ENCODE data around the gene UBTD1. TPM values are rescaled to one million over a fixed set of nuclear protein-coding genes. Genes with fewer than 3 reads are reported as not detected.

UBTD1 gene
- total RNA-seq, 2 donors from 2014 or later = 19.1 to 19.3 TPM

DNA sequence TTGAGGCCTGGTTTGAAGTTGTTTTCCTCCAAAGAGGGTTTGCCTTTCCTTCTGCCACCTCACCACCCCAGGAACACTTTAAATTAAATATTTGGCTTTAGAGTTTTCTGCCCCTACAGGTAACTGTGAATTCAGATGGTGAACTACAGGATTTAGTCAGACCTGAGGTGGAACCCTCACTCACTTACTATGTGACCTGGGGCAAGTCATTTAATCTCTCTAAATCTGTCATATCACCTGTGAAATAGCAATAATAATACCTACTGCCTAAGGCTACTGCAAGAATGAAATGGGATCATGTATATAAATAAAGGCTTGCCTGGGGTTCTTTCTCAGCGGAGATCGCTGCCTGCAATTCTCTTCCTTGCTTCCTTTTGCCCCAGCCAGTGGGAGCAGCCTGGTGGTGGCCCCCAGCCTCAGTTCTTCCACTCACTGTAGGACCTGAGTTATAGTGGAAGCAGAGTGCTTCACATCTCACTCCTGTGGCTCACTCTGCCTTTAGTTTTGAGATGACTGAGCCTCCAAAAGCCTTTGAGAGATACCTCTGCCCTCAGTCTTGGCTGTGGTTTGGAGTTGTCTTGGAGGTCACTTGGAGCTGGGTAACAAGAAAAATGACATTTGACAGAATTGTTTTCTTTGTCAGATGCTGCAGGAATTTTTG is 67.7 kb downstream of the UBTD1 start:
- Mint-ChIP-seq H3K4me1 (peaks cover 22% of the 10 kb centered on the region), H3K27ac (no peak overlapping the region), H3K9me3 (peaks cover 21% of the 10 kb centered on the region), H3K27me3 (ENCODE audit: insufficient read depth) (no peaks in the 10 kb centered on the region), H3K4me3 (no peak overlapping the region), H3K36me3 (ENCODE audit: low read depth) (peaks cover 18% of the 10 kb centered on the region)
- TF ChIP-seq, protein P1, sequence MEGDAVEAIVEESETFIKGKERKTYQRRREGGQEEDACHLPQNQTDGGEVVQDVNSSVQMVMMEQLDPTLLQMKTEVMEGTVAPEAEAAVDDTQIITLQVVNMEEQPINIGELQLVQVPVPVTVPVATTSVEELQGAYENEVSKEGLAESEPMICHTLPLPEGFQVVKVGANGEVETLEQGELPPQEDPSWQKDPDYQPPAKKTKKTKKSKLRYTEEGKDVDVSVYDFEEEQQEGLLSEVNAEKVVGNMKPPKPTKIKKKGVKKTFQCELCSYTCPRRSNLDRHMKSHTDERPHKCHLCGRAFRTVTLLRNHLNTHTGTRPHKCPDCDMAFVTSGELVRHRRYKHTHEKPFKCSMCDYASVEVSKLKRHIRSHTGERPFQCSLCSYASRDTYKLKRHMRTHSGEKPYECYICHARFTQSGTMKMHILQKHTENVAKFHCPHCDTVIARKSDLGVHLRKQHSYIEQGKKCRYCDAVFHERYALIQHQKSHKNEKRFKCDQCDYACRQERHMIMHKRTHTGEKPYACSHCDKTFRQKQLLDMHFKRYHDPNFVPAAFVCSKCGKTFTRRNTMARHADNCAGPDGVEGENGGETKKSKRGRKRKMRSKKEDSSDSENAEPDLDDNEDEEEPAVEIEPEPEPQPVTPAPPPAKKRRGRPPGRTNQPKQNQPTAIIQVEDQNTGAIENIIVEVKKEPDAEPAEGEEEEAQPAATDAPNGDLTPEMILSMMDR (conservative IDR thresholded peaks at IDR 0.05) = no peak
- Histone ChIP-seq H3K9ac (ENCODE audit: extremely low read depth, low read length, poor library complexity, severe bottlenecking) (no peak overlapping the region), H3K36me3 (ENCODE audit: control insufficient read depth, insufficient read depth, low read length) (peaks cover 8% of the 10 kb centered on the region), H3K9me3 (ENCODE audit: control insufficient read depth, low read length) (peaks cover 9% of the 10 kb centered on the region), H3K4me1 (ENCODE audit: control insufficient read depth, insufficient read depth, low read length) (peaks cover 5% of the 10 kb centered on the region), H3K27me3 (ENCODE audit: control insufficient read depth, insufficient read depth, low read length, poor library complexity, severe bottlenecking) (no peaks in the 10 kb centered on the region), H3K27ac (ENCODE audit: low read depth, low read length) (no peak overlapping the region), H3K4me3 (ENCODE audit: low read length) (no peak overlapping the region)
- no peak for DNase-seq
- 88% methylated on average over 2 of the region's 2 CpGs; no CpG with 5 or more reads in 1 of the 2 experiments for WGBS, 2 experiments (ENCODE audit: insufficient coverage in 1 of 2, insufficient read length in 1 of 2)

GRCh38 chr10:97567891-97568290 is 69.2 kb downstream of the UBTD1 start:
- no peaks in the 10 kb centered on the region for H3K27me3 ChIP-seq (ENCODE audit: control insufficient read depth, insufficient read depth, low read length, poor library complexity, severe bottlenecking)
- no peaks in the 10 kb centered on the region for H3K9me3 ChIP-seq (ENCODE audit: control insufficient read depth, low read length)
- no peaks in the 10 kb centered on the region for H3K27me3 Mint-ChIP-seq (ENCODE audit: insufficient read depth)
- H3K4me3 Mint-ChIP-seq = no peak overlapping the region
- TF ChIP-seq, protein P1 (conservative IDR thresholded peaks at IDR 0.05) = no peak
- no peak overlapping the region for H3K9ac ChIP-seq (ENCODE audit: extremely low read depth, low read length, poor library complexity, severe bottlenecking)
- H3K27ac ChIP-seq (ENCODE audit: low read depth, low read length) = no peak overlapping the region
- H3K9me3 Mint-ChIP-seq = peaks cover 9% of the 10 kb centered on the region
- peaks cover 8% of the 10 kb centered on the region for H3K36me3 ChIP-seq (ENCODE audit: control insufficient read depth, insufficient read depth, low read length)
- H3K4me3 ChIP-seq (ENCODE audit: low read length) = no peak overlapping the region
- H3K27ac Mint-ChIP-seq = no peak overlapping the region
- 91 to 92% methylated on average over 11 to 15 of the region's 15 CpGs for WGBS, 2 experiments (ENCODE audit: insufficient coverage in 1 of 2, insufficient read length in 1 of 2)
- peaks cover 11% of the 10 kb centered on the region for H3K36me3 Mint-ChIP-seq (ENCODE audit: low read depth)
- H3K4me1 Mint-ChIP-seq = peaks cover 22% of the 10 kb centered on the region
- DNase-seq = no peak
- peaks cover 5% of the 10 kb centered on the region for H3K4me1 ChIP-seq (ENCODE audit: control insufficient read depth, insufficient read depth, low read length)

DNA sequence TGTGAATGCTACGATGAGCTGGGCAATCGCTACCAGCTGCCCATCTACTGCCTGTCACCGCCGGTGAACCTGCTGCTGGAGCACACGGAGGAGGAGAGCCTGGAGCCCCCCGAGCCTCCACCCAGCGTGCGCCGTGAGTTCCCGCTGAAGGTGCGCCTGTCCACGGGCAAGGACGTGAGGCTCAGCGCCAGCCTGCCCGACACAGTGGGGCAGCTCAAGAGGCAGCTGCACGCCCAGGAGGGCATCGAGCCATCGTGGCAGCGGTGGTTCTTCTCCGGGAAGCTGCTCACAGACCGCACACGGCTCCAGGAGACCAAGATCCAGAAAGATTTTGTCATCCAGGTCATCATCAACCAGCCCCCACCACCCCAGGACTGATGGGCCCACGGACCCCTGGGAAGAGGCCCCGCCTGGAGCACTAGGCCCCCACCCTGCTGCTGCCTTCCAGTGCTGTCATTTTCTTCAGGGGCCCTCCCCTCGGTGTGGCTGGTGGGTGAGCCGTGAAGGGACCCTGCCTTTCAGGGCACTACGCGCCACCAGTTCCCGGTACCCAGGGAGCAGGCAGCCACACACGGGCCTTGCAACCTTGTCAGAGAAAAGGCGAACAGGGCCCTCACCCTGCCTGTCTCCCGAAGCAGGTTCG is 71.5 kb downstream of the UBTD1 start:
- Mint-ChIP-seq H3K9me3 (no peaks in the 10 kb centered on the region), H3K27ac (no peak overlapping the region), H3K36me3 (ENCODE audit: low read depth) (peaks cover 6% of the 10 kb centered on the region), H3K4me3 (no peak overlapping the region), H3K27me3 (ENCODE audit: insufficient read depth) (no peaks in the 10 kb centered on the region), H3K4me1 (peaks cover 9% of the 10 kb centered on the region)
- no peak overlapping the region for H3K9ac ChIP-seq (ENCODE audit: extremely low read depth, low read length, poor library complexity, severe bottlenecking)
- no peak for DNase-seq
- no peaks in the 10 kb centered on the region for H3K27me3 ChIP-seq (ENCODE audit: control insufficient read depth, insufficient read depth, low read length, poor library complexity, severe bottlenecking)
- no peak overlapping the region for H3K4me3 ChIP-seq (ENCODE audit: low read length)
- WGBS, 2 experiments (ENCODE audit: insufficient coverage in 1 of 2, insufficient read length in 1 of 2) = 92 to 96% methylated on average over 20 to 33 of the region's 33 CpGs
- H3K9me3 ChIP-seq (ENCODE audit: control insufficient read depth, low read length) = no peaks in the 10 kb centered on the region
- TF ChIP-seq, protein P1 (conservative IDR thresholded peaks at IDR 0.05) = no peak
- peaks cover 8% of the 10 kb centered on the region for H3K36me3 ChIP-seq (ENCODE audit: control insufficient read depth, insufficient read depth, low read length)
- H3K27ac ChIP-seq (ENCODE audit: low read depth, low read length) = no peak overlapping the region
- H3K4me1 ChIP-seq (ENCODE audit: control insufficient read depth, insufficient read depth, low read length) = peaks cover 5% of the 10 kb centered on the region
